ENCODE measurements around the gene ZNF639. TPM values are rescaled to one million over a fixed set of nuclear protein-coding genes. Genes with fewer than 3 reads are reported as not detected.

Gene ZNF639
- total and polyA plus RNA-seq, 2 of the 13 experiments (the other 11 are each of a cell fraction or from before 2014, with no cell fraction given): 11.6 to 42.4 TPM

DNA sequence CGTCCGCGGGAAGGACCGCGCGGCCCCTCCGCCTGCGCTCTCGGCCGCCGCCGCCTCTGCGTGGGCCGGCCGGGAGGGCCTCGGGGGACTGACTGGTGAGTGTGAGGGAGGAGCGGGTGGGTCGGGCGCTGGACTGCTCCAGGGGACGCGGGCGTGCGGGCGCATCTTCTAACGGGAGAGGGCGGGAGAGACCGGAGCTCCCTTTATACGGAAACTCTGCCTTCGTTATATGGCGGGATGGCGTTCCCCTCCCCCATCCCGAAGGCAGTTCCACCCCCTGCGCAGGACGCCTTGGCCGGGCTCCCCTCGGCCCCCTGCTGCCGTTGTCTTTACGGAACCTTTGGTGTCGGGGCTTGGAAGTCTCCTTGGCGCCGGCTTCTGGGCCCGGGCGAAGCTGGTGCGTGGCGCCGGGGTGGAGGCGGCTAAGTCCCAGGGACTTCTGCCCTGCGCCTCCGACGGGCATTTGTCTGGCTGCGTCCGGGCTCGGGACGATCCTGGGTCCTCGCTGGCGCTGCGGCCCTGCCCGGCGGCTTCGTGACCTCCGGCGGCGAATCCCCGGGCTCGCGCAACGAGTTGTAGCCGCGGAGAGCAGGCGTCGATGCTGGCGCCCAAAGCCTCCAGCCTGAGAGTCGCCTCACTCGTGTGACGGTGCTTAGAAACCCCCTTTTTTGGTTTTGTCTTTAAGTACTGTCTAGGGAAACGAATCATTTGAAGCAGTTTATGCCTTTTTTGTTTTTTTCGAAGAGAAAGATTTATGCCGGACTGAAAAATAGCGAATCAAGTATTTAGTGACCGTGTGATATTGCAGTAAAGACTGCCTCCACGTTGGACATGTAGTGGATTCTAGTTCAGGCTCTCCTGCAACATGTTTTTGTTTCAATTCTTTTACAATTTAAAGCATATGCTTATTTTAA is 623 bp downstream of the ZNF639 start (continued):
- TF ChIP-seq, protein P1, sequence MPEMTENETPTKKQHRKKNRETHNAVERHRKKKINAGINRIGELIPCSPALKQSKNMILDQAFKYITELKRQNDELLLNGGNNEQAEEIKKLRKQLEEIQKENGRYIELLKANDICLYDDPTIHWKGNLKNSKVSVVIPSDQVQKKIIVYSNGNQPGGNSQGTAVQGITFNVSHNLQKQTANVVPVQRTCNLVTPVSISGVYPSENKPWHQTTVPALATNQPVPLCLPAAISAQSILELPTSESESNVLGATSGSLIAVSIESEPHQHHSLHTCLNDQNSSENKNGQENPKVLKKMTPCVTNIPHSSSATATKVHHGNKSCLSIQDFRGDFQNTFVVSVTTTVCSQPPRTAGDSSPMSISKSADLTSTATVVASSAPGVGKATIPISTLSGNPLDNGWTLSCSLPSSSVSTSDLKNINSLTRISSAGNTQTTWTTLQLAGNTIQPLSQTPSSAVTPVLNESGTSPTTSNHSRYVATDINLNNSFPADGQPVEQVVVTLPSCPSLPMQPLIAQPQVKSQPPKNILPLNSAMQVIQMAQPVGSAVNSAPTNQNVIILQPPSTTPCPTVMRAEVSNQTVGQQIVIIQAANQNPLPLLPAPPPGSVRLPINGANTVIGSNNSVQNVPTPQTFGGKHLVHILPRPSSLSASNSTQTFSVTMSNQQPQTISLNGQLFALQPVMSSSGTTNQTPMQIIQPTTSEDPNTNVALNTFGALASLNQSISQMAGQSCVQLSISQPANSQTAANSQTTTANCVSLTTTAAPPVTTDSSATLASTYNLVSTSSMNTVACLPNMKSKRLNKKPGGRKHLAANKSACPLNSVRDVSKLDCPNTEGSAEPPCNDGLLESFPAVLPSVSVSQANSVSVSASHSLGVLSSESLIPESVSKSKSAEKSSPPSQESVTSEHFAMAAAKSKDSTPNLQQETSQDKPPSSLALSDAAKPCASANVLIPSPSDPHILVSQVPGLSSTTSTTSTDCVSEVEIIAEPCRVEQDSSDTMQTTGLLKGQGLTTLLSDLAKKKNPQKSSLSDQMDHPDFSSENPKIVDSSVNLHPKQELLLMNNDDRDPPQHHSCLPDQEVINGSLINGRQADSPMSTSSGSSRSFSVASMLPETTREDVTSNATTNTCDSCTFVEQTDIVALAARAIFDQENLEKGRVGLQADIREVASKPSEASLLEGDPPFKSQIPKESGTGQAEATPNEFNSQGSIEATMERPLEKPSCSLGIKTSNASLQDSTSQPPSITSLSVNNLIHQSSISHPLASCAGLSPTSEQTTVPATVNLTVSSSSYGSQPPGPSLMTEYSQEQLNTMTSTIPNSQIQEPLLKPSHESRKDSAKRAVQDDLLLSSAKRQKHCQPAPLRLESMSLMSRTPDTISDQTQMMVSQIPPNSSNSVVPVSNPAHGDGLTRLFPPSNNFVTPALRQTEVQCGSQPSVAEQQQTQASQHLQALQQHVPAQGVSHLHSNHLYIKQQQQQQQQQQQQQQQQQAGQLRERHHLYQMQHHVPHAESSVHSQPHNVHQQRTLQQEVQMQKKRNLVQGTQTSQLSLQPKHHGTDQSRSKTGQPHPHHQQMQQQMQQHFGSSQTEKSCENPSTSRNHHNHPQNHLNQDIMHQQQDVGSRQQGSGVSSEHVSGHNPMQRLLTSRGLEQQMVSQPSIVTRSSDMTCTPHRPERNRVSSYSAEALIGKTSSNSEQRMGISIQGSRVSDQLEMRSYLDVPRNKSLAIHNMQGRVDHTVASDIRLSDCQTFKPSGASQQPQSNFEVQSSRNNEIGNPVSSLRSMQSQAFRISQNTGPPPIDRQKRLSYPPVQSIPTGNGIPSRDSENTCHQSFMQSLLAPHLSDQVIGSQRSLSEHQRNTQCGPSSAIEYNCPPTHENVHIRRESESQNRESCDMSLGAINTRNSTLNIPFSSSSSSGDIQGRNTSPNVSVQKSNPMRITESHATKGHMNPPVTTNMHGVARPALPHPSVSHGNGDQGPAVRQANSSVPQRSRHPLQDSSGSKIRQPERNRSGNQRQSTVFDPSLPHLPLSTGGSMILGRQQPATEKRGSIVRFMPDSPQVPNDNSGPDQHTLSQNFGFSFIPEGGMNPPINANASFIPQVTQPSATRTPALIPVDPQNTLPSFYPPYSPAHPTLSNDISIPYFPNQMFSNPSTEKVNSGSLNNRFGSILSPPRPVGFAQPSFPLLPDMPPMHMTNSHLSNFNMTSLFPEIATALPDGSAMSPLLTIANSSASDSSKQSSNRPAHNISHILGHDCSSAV (CRISPR knock-in tag; IDR thresholded peaks at IDR 0.05; ENCODE audit: borderline replicate concordance): no peak
- TF ChIP-seq ZNF17 (CRISPR knock-in tag; IDR thresholded peaks at IDR 0.05) (no peak), GTF2F1 (IDR thresholded peaks at IDR 0.05; ENCODE audit: low read length) (no peak), SALL1 (CRISPR knock-in tag; IDR thresholded peaks at IDR 0.05) (peak; percentile 41), PRPF4 (IDR thresholded peaks at IDR 0.05; ENCODE audit: low read depth, low read length, poor library complexity, severe bottlenecking) (no peak), ETV6 (CRISPR knock-in tag; conservative IDR thresholded peaks at IDR 0.05) (peak; percentile 50; the same call in 1 of the 2 replicates), NKX3-1 (CRISPR knock-in tag; IDR thresholded peaks at IDR 0.05) (peak; percentile 20; the same call in 1 of the 2 replicates), TOPORS (CRISPR knock-in tag; IDR thresholded peaks at IDR 0.05) (no peak), ZNF10 (CRISPR knock-in tag; IDR thresholded peaks at IDR 0.05; ENCODE audit: borderline replicate concordance, low read depth) (no peak), FOXC1 (CRISPR knock-in tag; IDR thresholded peaks at IDR 0.05; ENCODE audit: borderline replicate concordance) (peak; percentile 51; the same call in 1 of the 2 replicates)
- TF ChIP-seq, protein P2, sequence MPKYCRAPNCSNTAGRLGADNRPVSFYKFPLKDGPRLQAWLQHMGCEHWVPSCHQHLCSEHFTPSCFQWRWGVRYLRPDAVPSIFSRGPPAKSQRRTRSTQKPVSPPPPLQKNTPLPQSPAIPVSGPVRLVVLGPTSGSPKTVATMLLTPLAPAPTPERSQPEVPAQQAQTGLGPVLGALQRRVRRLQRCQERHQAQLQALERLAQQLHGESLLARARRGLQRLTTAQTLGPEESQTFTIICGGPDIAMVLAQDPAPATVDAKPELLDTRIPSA (CRISPR knock-in tag; IDR thresholded peaks at IDR 0.05; ENCODE audit: borderline replicate concordance): 0 out of 2 replicates have a peak, but pooled peaks have one; percentile 79
- TF ChIP-seq, protein P3, sequence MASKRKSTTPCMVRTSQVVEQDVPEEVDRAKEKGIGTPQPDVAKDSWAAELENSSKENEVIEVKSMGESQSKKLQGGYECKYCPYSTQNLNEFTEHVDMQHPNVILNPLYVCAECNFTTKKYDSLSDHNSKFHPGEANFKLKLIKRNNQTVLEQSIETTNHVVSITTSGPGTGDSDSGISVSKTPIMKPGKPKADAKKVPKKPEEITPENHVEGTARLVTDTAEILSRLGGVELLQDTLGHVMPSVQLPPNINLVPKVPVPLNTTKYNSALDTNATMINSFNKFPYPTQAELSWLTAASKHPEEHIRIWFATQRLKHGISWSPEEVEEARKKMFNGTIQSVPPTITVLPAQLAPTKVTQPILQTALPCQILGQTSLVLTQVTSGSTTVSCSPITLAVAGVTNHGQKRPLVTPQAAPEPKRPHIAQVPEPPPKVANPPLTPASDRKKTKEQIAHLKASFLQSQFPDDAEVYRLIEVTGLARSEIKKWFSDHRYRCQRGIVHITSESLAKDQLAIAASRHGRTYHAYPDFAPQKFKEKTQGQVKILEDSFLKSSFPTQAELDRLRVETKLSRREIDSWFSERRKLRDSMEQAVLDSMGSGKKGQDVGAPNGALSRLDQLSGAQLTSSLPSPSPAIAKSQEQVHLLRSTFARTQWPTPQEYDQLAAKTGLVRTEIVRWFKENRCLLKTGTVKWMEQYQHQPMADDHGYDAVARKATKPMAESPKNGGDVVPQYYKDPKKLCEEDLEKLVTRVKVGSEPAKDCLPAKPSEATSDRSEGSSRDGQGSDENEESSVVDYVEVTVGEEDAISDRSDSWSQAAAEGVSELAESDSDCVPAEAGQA (IDR thresholded peaks at IDR 0.05; ENCODE audit: low read depth): no peak
- TF ChIP-seq, protein P3 (CRISPR knock-in tag; IDR thresholded peaks at IDR 0.05; ENCODE audit: borderline replicate concordance): no peak
